Tibial artery (tissue), 4 donors: ENCODE results near the gene GRIN3A.

Experiments
- DNase-seq, 2 donors: peaks; one replicate each; pipeline ENCODE4 v3.0.0-alpha.2; 2019
- H3K27ac ChIP-seq, 2 donors: fragments of 200-600 bp; sonication (generic) in 1 of 2; 1 replicate in 1 of 2; 2 replicates in 1 of 2; pipeline ENCODE4 v1.5.1; 2018 to 2019; ENCODE audit warnings: mild to moderate bottlenecking in 1 of 2
- H3K27me3 ChIP-seq, 2 donors: fragments of 200-600 bp; sonication (generic) in 1 of 2; one replicate each; pipeline versions ENCODE4 v1.5.1 to v1.6.0; 2016 to 2019
- H3K36me3 ChIP-seq, 3 donors: fragments of 200-600 bp; sonication (generic) in 2 of 3; one replicate each; pipeline ENCODE4 v1.5.1; 2016 to 2019; ENCODE audit warnings: mild to moderate bottlenecking in 2 of 3
- H3K4me1 ChIP-seq, 4 donors: fragments of 200-600 bp; sonication (generic) in 2 of 4; 1 replicate in 3 of 4; 2 replicates in 1 of 4; pipeline ENCODE4 v1.5.1; 2016 to 2019
- H3K4me3 ChIP-seq, 2 donors: fragments of 200-600 bp; sonication (generic) in 1 of 2; 1 replicate in 1 of 2; 2 replicates in 1 of 2; pipeline ENCODE4 v1.5.1; 2018 to 2019; ENCODE audit warnings: mild to moderate bottlenecking in 2 of 2
- H3K9me3 ChIP-seq, 3 donors: fragments of 200-600 bp; sonication (generic) in 1 of 3; one replicate each; pipeline ENCODE4 v1.5.1; 2016 to 2019
- CTCF ChIP-seq, 2 experiments: fragments of 200-600 bp in 1 of 2; fragments of 450-650 bp in 1 of 2; IDR thresholded peaks; one replicate each; pipeline ENCODE4 v1.5.1; 2017 to 2019; ENCODE audit warnings: antibody characterized with exemption in 2 of 2, mild to moderate bottlenecking in 1 of 2, moderate library complexity in 1 of 2
- intact Hi-C: fragments of 100-400 bp; cut with DNase I; formaldehyde crosslinking; loops from one replicate; pipeline ENCODE4 v1.15.0; 2023; ENCODE audit warnings: low total_unique reads

Gene GRIN3A

GRCh38 chr9:101533334-101534204 lies 204.9 kb downstream of the GRIN3A start, which contains the start of gene RNF20:
Gene RNF20 (plus strand): TSS chr9:101533853. CDS start chr9:101535424, 1,571 bp downstream.
- H3K36me3 ChIP-seq, result peaks cover 8 to 25% (median 12%) of the 10 kb centered on the region in 3 donors
- H3K4me3 ChIP-seq, result peak within 1 kb of the TSS; percentile 66 to 83
- H3K27ac ChIP-seq, result peak within 1 kb of the TSS; percentile 82 to 93
- TF ChIP-seq CTCF (IDR thresholded peaks at IDR 0.05), result no peak
- peak; percentile 100 for DNase-seq
- H3K9me3 ChIP-seq, result no peaks in the 10 kb centered on the region
- peaks cover 0 to 30% (median 17%) of the 10 kb centered on the region in 4 donors for H3K4me1 ChIP-seq
- intact Hi-C loops, result loop anchor here (5.0 kb wide), 1 partner anchor 136 kb away; the partner anchor contains the start of genes MRPL50 and ZNF189
- H3K27me3 ChIP-seq, result no peaks in the 10 kb centered on the region

- Histone ChIP-seq H3K4me3 (no peak overlapping the region), H3K4me1 (peaks cover 0 to 11% (median 5%) of the 10 kb centered on the region in 4 donors), H3K27me3 (no peaks in the 10 kb centered on the region), H3K27ac (no peak overlapping the region), H3K9me3 (no peaks in the 10 kb centered on the region), H3K36me3 (no peaks in the 10 kb centered on the region)
- TF ChIP-seq CTCF (IDR thresholded peaks at IDR 0.05), result peak; percentile 79 to 91
- DNase-seq, result peak; percentile 61 to 78
- intact Hi-C loops, result loop anchor here (5.0 kb wide), 1 partner anchor 133 kb away; the partner anchor contains the start of genes MRPL50 and ZNF189
These were observed 208.3 kb downstream of the GRIN3A start for GRCh38 chr9:101530076-101530711.

- no peaks in the 10 kb centered on the region for H3K36me3 ChIP-seq
- intact Hi-C loops, result loop anchor here (2.0 kb wide), 1 partner anchor 69 kb away; no protein-coding TSS in a partner anchor
- no peaks in the 10 kb centered on the region for H3K27me3 ChIP-seq
- H3K4me1 ChIP-seq, result peaks cover 0 to 2% (median 0%) of the 10 kb centered on the region in 4 donors
- TF ChIP-seq CTCF (IDR thresholded peaks at IDR 0.05), result no peak
- H3K9me3 ChIP-seq, result no peaks in the 10 kb centered on the region
- H3K4me3 ChIP-seq, result no peak overlapping the region
- no peak overlapping the region for H3K27ac ChIP-seq
- DNase-seq, result no peak
These were observed 210.4 kb downstream of the GRIN3A start for GRCh38 chr9:101528015-101528414.

- Histone ChIP-seq H3K9me3 (no peaks in the 10 kb centered on the region), H3K36me3 (no peaks in the 10 kb centered on the region), H3K27me3 (no peaks in the 10 kb centered on the region), H3K4me3 (no peak overlapping the region), H3K27ac (no peak overlapping the region), H3K4me1 (no peaks in the 10 kb centered on the region)
- TF ChIP-seq CTCF (IDR thresholded peaks at IDR 0.05), result no peak
- intact Hi-C loops, result no loop called here
- DNase-seq, result no peak
These were observed 211.4 kb downstream of the GRIN3A start for GRCh38 chr9:101527066-101527465.

- Histone ChIP-seq H3K36me3 (no peaks in the 10 kb centered on the region), H3K27ac (no peak overlapping the region), H3K4me3 (no peak overlapping the region), H3K27me3 (no peaks in the 10 kb centered on the region), H3K4me1 (no peaks in the 10 kb centered on the region), H3K9me3 (no peaks in the 10 kb centered on the region)
- intact Hi-C loops, result no loop called here
- DNase-seq, result no peak
- TF ChIP-seq CTCF (IDR thresholded peaks at IDR 0.05), result no peak
These were observed 214.1 kb downstream of the GRIN3A start for GRCh38 chr9:101524371-101524770.
